ENCODE measurements around the gene MCOLN2.
A peak's percentile ranks its signal among the peaks of the same experiment; 100 is the strongest.
"Not testable (repeated sequence)": the region's sequence is repeated elsewhere in the genome, so short reads cannot be mapped to it uniquely, and the experiment has no call there.

Gene MCOLN2

GRCh38 chr1:85022700-85023099, 25.8 kb upstream of the MCOLN2 start:
- Histone ChIP-seq H3K4me3 (no peak overlapping the region), H3K4me1 (no peaks in the 10 kb centered on the region), H3K27me3 (no peaks in the 10 kb centered on the region), H3K9me3 (replicated peaks in 1 of 11) (no peaks in the 10 kb centered on the region), H3K36me3 (no peaks in the 10 kb centered on the region), H3K27ac (no peak overlapping the region), H4K20me1 (no peaks in the 10 kb centered on the region), H3K9ac (no peak overlapping the region), H3K4me2 (no peak overlapping the region)
- no peak for TF ChIP-seq Cebpa-rat (IDR thresholded peaks at IDR 0.05)

DNA sequence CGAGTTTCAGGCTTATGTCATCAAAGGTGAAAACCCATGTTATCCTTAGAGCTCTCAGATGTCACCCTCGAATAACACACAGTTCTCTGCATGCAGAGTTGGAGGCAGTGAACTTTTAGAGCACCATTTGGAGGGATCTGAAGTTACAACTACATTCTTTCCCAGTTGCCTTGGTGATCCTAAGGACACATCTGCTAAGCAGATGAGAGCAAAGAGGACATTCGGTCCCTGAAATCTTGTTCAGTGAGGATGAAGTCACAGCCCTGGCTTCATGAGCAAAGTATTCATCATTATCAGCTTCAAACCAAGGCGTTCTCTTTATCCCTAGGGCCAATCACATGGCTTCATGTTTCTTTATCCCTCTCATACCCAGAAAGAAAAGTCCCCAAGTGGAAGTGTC, 23.1 kb upstream of the MCOLN2 start:
- no peak for TF ChIP-seq Cebpa-rat (IDR thresholded peaks at IDR 0.05)
- Histone ChIP-seq H3K4me2 (no peak overlapping the region), H3K27ac (no peak overlapping the region), H3K9me3 (replicated peaks in 1 of 11) (peaks cover 0 to 5% (median 0%) of the 10 kb centered on the region in 11 experiments; a peak in 1 of 22 replicates), H3K4me1 (no peaks in the 10 kb centered on the region), H3K9ac (no peak overlapping the region), H3K27me3 (no peaks in the 10 kb centered on the region), H4K20me1 (no peaks in the 10 kb centered on the region), H3K4me3 (no peak overlapping the region), H3K36me3 (no peaks in the 10 kb centered on the region)

DNA sequence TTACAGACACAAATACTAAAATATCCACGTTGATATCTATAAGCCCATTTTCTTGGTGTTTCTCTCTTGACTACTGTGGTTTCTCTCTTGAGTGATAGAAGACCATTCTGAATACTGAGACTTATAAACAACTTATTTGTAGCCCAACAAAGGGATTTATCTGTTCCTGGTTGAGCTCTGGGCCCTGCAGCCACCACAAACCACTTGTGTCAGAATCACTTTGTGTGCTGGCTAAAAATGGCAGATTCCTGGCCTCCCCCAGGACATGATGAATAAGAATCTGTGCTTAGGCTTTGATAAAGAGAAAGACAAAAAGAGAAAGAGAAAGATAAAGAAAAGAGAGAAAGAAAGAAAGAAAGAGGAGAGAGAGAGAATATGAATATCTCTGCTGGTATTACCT, 18.9 kb upstream of the MCOLN2 start:
- Histone ChIP-seq H3K27me3 (no peaks in the 10 kb centered on the region), H3K36me3 (no peaks in the 10 kb centered on the region), H3K9me3 (replicated peaks in 1 of 11) (peaks cover 0 to 5% (median 0%) of the 10 kb centered on the region in 11 experiments; a peak in 1 of 22 replicates), H4K20me1 (no peaks in the 10 kb centered on the region), H3K27ac (no peak overlapping the region), H3K4me3 (no peak overlapping the region), H3K4me2 (no peak overlapping the region), H3K9ac (no peak overlapping the region), H3K4me1 (no peaks in the 10 kb centered on the region)
- TF ChIP-seq Cebpa-rat (IDR thresholded peaks at IDR 0.05) = no peak

DNA sequence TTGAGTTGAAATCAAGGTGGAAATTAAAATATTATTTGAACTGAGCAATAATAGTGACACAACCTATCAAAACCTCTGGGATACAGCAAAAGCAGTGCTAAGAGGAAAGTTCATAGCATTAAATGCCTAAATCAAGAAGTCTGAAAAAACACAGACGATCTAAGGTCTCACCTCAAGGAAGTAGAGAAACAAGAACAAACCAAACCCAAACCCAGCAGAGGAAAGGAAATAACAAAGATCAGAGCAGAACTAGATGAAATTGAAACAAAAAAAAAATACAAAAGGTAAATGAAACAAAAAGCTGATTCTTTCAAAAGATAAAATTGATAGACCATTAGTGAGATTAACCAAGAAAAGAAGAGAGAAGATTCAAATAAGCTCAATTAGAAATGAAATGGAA, 8.7 kb upstream of the MCOLN2 start:
- not testable (repeated sequence) for H3K27me3 ChIP-seq, H3K4me3 ChIP-seq, H3K4me1 ChIP-seq, H4K20me1 ChIP-seq, H3K27ac ChIP-seq, H3K9ac ChIP-seq, H3K4me2 ChIP-seq, H3K36me3 ChIP-seq
- H3K9me3 ChIP-seq (replicated peaks in 1 of 11) = peaks cover 0 to 22% (median 15%) of the 10 kb centered on the region in 11 experiments; a peak in 14 of 22 replicates

- H3K9me3 ChIP-seq (replicated peaks in 1 of 11) = peaks cover 0 to 16% (median 12%) of the 10 kb centered on the region in 11 experiments; a peak in 14 of 22 replicates
- peaks cover 10 to 15% (median 13%) of the 10 kb centered on the region in 10 experiments for H3K4me1 ChIP-seq
- H3K27ac ChIP-seq = no peak overlapping the region
- peaks cover 0 to 21% (median 16%) of the 10 kb centered on the region in 11 experiments; a peak in 16 of 22 replicates for H4K20me1 ChIP-seq
- no peak overlapping the region for H3K9ac ChIP-seq
- H3K4me2 ChIP-seq = no peak overlapping the region
- H3K27me3 ChIP-seq = peaks cover 32 to 47% (median 37%) of the 10 kb centered on the region in 11 experiments
- no peak for TF ChIP-seq Cebpa-rat (IDR thresholded peaks at IDR 0.05)
- no peak overlapping the region for H3K4me3 ChIP-seq
- H3K36me3 ChIP-seq = no peaks in the 10 kb centered on the region
Measured at GRCh38 chr1:85001742-85002141, 4.8 kb upstream of the MCOLN2 start.

GRCh38 chr1:84998642-84999280, 1.8 kb upstream of the MCOLN2 start:
- Histone ChIP-seq H3K4me3 (peak overlapping the region in 1 of 10 experiments; percentile 67; a peak in 1 of 20 replicates), H3K27me3 (peaks cover 36 to 68% (median 49%) of the 10 kb centered on the region in 11 experiments), H4K20me1 (peaks cover 0 to 21% (median 16%) of the 10 kb centered on the region in 11 experiments; a peak in 16 of 22 replicates), H3K36me3 (no peaks in the 10 kb centered on the region), H3K9ac (no peak overlapping the region), H3K27ac (no peak overlapping the region), H3K4me2 (peak overlapping the region in 8 of 11 experiments; percentile 98 to 100 (median 100); a peak in 6 of 22 replicates), H3K4me1 (peaks cover 17 to 32% (median 25%) of the 10 kb centered on the region in 10 experiments), H3K9me3 (replicated peaks in 1 of 11) (peaks cover 0 to 14% (median 6%) of the 10 kb centered on the region in 11 experiments; a peak in 13 of 22 replicates)
- no peak for TF ChIP-seq Cebpa-rat (IDR thresholded peaks at IDR 0.05)

- Histone ChIP-seq H3K4me2 (peak overlapping the region; percentile 98 to 100 (median 100)), H3K27me3 (peaks cover 36 to 68% (median 49%) of the 10 kb centered on the region in 11 experiments), H3K9ac (peak overlapping the region; percentile 18 to 63 (median 45); a peak in 8 of 22 replicates), H3K4me3 (peak overlapping the region; percentile 59 to 77 (median 66)), H3K9me3 (replicated peaks in 1 of 11) (peaks cover 0 to 10% (median 7%) of the 10 kb centered on the region in 11 experiments; a peak in 12 of 22 replicates), H3K36me3 (no peaks in the 10 kb centered on the region), H3K4me1 (peaks cover 17 to 32% (median 25%) of the 10 kb centered on the region in 10 experiments), H3K27ac (no peak overlapping the region), H4K20me1 (peaks cover 0 to 21% (median 16%) of the 10 kb centered on the region in 11 experiments; a peak in 16 of 22 replicates)
- no peak for TF ChIP-seq Cebpa-rat (IDR thresholded peaks at IDR 0.05)
Measured at GRCh38 chr1:84997667-84998600, 1.0 kb upstream of the MCOLN2 start.

DNA sequence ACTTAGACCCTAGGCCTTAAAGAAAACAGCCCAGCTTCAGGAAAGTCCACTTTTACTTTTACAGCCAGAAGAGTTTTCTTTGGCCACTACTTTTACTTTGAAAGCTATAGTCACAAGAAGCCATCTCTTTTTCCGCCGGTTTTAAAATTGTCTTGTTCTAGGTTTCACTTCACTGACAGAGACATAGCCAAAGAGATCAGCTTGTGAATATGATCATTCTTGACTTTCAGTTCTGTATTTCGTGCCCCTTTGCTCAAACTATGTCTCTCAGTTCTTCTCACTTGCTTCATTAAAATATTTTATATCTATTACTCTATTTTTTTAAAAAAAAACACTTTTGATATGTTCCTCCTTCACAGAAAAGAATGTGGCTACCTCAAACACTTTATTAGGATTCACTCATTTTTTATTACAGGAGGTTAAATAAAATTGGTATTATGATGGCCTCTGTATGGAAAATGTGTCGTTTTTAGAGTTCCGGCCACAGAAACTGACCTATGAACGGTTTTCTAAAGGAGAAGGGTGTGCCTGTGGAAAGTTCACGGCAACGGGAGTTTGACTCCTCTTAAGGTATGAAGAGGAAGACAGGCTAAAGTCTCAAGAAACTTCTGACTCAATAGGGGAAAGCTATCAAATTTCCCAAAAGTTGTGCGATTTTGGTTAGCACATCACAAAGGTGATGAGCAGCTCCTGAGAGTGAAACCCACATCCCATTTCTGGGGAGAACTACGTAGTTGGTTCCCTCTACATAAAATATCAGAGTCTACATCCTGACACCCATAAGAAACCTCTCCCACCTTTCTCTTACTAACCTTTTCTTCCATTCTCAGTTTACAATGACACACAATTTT, 1.2 kb downstream of the MCOLN2 start:
- H4K20me1 ChIP-seq = peaks cover 0 to 21% (median 16%) of the 10 kb centered on the region in 11 experiments; a peak in 16 of 22 replicates
- no peak overlapping the region for H3K27ac ChIP-seq
- H3K27me3 ChIP-seq = peaks cover 36 to 61% (median 48%) of the 10 kb centered on the region in 11 experiments
- peak overlapping the region; percentile 2 to 100 (median 28); a peak in 17 of 22 replicates for H3K4me2 ChIP-seq
- H3K36me3 ChIP-seq = no peaks in the 10 kb centered on the region
- TF ChIP-seq Cebpa-rat (IDR thresholded peaks at IDR 0.05) = no peak
- 0 out of 20 replicates have a peak overlapping the region, but pooled peaks of 1 of the 10 experiments have one; percentile 24 for H3K4me3 ChIP-seq
- H3K4me1 ChIP-seq = peaks cover 17 to 48% (median 25%) of the 10 kb centered on the region in 10 experiments
- peak overlapping the region in 1 of 11 experiments; percentile 43; a peak in 1 of 22 replicates for H3K9ac ChIP-seq
- H3K9me3 ChIP-seq (replicated peaks in 1 of 11) = peaks cover 0 to 10% (median 7%) of the 10 kb centered on the region in 11 experiments; a peak in 12 of 22 replicates
